SIG-M5 (cell line): ENCODE results near the gene AWAT1.
"Not testable (repeated sequence)": the region's sequence is repeated elsewhere in the genome, so short reads cannot be mapped to it uniquely, and the experiment has no call there.

Source experiments
- DNase-seq: peaks from one replicate; lab custom pipeline; 2025; lab: John Stamatoyannopoulos, UW

AWAT1 gene

GRCh38 chrX:70262952-70263567 is 28.6 kb downstream of the AWAT1 start:
- DNase-seq: no peak

DNA sequence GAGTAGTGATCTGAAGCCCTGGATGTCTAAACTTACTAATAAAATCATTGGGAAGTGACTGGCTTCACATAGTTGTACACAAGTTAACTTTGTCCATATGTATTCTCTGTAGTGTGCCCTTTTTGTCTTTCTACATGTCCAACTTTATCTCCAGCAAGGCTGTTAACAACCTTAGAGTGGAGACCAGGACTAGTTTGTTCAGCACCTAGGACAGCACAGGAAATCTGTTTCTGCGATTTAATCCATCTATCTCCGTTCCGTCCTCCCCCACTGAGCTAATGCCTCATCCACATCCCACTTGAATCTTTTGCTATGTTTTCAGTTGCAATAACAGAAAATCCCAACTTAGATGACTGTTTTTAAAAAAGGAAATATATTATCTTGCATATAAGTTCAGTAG is 30.3 kb downstream of the AWAT1 start:
- no peak for DNase-seq

DNA sequence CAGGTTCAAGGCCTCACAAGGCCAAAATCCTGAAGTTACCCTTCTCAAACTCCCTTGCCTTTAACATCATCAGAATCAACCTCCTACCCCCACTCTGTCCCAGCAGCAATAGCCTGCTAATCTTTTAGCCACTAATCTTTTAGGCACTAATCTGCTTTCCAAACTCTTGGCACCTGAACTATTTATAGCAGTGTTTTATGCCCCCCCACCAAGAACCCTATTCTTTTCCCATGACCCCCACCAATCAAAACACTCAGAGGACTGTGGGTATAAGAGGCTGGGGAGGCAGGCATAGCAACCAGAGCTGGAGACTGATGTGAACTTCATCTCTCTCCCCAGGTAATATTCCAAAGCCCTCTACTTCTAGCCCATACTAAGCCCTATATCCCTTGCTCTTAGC is 33.6 kb downstream of the AWAT1 start, which contains the start of gene ARR3:
TSS of gene ARR3 (plus strand) at position 301 of the 400 bp plus-strand sequence. CDS start 1,052 bp downstream, outside the sequence.
- no peak for DNase-seq

GRCh38 chrX:70274029-70274428 is 39.6 kb downstream of the AWAT1 start:
- DNase-seq: not testable (repeated sequence)

GRCh38 chrX:70279081-70279480 is 44.6 kb downstream of the AWAT1 start:
- no peak for DNase-seq

- no peak for DNase-seq
Measured at GRCh38 chrX:70280573-70280972, 46.1 kb downstream of the AWAT1 start.

GRCh38 chrX:70281951-70282350 is 47.5 kb downstream of the AWAT1 start, which contains the start of gene RAB41:
Gene RAB41 (plus strand): TSS chrX:70282172. CDS start chrX:70282218, 46 bp downstream.
- DNase-seq: no peak

DNA sequence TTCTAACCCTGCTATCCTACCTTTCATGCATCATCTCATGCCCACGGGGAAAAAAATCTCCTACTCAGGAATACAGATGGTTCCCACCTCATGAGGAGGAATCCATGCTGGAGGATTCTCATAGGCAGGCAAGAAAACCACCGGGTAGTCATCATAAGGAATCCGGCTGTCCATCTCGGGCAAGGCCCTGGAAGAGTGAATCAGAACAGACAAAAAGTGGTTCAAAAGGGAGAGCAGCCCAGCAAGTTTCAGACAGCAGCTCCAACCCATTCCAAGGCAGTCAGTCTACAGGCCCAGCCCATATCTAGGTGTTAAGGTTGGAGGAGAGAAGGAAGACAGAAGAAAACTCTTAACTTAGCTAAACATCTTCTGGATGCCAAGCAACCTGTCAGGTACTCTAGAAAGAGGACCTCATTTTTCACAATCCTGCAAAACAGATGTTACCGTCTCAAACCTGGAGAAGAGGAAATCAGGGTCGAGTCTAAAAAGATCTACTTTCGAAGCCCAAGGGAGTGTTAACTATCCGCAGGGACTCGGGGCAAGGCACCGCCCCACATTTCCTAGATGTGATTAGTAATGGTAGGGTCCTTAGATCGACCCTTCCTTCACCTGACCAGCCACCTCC is 54.8 kb downstream of the AWAT1 start:
- DNase-seq: no peak
